ENCODE data around the gene LRRC17.
"Not testable (repeated sequence)": the region's sequence is repeated elsewhere in the genome, so short reads cannot be mapped to it uniquely, and the experiment has no call there.

LRRC17 gene

DNA sequence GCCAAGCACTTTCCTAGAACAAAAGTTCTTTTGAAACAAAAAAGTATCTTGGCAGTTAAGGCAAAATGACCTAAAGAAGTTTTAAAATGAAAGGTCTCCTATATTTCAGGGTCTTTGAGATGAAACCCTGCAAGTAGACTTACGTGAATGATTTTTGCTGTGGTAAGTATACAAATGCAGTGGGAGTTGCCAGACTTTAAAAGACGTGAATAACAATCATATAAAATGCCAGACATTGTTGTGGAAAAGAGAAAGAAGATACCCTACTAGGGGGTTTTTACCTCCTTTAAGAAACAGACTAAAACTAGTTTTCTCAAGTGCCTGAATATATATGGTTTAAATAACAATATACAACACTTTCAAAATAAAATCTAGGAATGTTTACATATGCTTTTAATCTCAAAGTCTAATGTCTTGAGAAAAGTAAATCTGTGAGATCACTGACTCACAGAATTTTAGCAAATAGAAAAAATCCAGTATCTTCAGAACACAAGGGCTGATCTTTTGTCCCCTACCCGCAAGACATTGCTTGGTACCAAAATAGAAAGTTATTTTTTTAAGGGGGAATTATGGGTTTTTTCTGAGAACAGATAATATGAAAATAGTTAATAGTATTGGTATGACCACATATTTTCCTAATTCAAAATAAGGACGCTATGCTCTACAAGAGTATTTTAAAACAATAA is 29.5 kb downstream of the LRRC17 start:
- no peak for DNase-seq (ENCODE audit: low spot score)

DNA sequence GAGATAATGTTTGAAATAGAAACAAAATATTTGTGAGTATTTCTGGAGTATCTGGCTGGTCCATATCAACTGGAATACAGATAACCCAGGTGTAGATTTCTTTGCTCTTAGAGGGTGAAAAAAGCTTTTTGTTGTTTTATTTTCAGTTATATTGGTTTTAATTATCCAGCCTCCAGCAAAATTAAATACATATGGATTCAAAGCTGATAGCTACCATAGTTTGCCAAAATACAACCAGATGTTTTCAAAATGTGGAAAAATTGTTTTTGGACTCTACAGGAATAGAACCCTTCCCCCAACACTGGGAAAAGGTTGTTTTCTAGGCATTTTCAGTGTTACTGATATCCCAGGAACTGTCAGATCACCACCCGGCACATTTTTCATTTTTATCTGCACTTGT is 30.1 kb downstream of the LRRC17 start:
- DNase-seq (ENCODE audit: low spot score) = no peak

DNA sequence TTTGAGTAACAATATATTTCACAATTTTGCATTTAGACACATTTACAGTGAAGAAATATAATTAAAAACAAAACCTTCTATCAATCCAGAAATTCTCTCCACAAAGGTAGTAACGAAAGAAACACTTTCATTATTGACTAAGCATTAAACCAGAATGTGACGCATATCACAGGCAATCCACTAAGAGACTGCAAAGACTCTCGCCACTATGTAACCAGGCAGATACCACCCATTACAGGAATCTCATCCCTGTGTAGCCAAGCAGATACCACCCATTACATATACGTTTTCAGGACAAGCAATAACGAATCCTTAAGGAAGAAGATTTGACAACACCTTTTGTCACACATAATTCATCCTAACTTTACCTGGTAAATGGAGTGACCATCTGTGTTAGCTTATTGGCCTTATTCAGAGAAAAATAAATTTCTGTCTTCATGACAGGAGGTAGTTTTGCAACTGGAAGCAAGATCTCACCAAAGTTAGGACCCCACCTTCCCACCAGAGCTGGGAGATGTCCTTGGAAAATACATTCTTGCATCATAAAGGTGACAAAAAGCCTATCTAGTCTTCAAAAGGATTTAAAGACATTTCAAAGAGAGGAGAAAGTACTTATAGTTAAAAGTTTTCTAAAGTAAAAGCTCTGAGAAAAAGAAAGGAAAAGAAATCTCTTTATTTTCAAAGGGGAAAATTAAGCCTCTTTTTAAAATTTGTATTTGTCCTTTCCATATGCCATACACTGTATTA is 30.8 kb downstream of the LRRC17 start:
- no peak for DNase-seq (ENCODE audit: low spot score)

DNA sequence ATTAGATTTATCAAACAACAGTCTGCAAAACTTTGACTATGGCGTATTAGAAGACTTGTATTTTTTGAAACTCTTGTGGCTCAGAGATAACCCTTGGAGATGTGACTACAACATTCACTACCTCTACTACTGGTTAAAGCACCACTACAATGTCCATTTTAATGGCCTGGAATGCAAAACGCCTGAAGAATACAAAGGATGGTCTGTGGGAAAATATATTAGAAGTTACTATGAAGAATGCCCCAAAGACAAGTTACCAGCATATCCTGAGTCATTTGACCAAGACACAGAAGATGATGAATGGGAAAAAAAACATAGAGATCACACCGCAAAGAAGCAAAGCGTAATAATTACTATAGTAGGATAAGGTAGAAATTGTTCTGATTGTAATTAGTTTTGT is 31.4 kb downstream of the LRRC17 start:
- no peak for DNase-seq (ENCODE audit: low spot score)

DNA sequence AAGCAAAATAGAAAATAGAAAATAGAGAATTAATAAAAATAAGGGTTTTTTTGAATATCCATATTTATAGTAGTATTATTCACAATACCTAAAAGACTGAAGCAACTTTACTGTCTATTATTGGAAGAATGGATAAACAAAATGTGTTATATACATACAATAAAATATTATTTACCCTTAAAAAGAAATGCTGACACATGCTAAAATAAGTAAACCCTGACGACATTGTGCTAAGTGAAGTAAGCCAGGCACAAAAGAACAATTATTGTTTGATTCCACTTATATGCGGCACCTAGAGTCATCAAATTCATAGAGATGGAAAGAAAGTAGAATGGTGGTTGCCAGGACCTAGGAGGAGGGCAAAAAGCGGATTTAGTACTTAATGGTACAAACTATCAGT is 39.0 kb downstream of the LRRC17 start:
- no peak for DNase-seq (ENCODE audit: low spot score)

DNA sequence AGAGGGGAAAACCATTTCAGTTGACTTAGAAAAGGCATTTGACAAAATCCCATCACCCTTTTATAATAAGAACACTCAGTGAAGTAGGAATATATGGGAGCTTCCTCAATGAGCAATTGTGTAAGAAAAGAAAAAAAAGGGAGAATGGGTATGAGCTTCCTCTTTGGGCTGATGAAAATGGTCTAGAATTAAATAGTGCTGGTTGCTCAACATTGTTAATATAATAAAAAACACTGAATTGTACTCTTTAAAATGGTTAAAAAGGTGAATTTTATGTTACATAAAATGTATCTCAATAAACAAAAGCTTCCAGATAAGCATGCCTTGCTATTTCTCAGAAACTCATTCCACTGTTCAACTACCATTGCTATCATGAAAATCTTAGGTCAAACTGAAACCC is 40.6 kb downstream of the LRRC17 start:
- no peak for DNase-seq (ENCODE audit: low spot score)

DNA sequence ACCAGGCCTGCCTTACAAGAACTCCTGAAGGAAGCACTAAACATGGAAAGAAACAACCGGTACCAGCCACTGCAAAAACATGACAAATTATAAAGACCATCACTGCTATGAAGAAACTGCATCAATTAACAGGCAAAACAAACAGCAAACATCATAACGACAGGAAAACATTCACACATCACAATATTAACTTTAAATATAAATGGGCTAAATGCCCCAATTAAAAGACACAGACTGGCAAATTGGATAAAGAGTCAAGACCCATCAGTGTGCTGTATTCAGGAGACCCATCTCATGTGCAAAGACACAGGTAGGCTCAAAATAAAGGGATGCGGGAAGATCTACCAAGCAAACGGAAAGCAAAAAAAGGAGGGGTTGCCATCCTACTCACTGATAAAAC is 41.6 kb downstream of the LRRC17 start:
- DNase-seq (ENCODE audit: low spot score) = not testable (repeated sequence)

DNA sequence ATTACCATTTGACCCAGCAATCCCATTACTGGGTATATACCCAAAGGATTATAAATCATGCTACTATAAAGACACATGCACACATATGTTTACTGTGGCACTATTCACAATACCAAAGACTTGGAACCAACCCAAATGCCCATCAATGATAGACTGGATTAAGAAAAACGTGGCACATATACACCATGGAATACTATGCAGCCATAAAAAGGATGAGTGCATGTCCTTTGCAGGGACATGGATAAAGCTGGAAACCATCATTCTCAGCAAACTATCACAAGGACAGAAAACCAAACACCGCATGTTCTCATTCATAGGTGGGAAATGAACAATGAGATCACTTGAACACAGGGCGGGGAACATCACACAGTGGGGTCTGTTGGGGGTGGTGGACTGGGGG is 45.2 kb downstream of the LRRC17 start:
- not testable (repeated sequence) for DNase-seq (ENCODE audit: low spot score)

DNA sequence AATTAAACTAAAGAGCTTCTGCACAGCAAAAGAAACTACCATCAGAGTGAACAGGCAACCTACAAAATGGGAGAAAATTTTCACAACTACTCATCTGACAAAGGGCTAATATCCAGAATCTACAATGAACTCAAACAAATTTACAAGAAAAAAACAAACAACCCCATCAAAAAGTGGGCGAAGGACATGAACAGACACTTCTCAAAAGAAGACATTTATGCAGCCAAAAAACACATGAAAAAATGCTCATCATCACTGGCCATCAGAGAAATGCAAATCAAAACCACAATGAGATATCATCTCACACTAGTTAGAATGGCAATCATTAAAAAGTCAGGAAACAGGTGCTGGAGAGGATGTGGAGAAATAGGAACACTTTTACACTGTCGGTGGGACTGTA is 49.2 kb downstream of the LRRC17 start:
- not testable (repeated sequence) for DNase-seq (ENCODE audit: low spot score)

DNA sequence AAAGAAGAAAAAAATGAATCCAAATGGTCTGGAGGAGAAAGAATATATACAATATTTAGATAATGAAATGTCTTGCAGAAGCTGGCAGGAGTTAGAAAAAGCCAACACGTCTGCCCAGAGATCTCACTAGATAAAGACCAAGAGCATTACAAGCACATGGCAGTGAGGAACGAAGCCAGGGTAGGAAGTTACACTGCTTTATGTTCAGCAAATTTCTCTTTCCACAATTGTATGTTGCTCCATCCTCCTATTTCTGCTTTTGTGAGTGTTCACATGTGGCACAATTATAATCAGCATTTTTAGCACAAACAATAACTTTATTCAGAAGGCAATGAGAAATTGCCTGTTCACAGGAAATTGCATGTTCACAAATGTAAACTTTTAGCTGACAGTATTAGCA is 53.7 kb downstream of the LRRC17 start:
- no peak for DNase-seq (ENCODE audit: low spot score)

DNA sequence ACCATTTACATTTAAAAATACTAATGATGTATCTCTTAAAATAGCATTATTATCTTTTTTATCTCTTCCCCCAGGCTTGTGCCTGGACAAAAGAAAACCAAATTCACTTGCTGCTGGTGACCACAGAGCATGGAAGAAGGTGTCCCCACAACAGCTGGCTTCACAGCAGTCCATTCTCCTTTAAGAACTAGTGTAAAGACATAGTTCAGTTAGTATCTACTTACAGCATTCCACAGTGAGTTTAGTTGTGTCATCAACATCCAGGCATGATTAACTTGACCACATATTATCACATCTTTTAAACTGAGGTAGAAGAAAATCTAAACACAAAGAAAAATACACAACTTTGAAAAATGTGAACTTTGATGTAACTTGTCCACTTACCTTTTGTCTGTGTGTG is 55.0 kb downstream of the LRRC17 start:
- peak; percentile 35 for DNase-seq (ENCODE audit: low spot score)

DNA sequence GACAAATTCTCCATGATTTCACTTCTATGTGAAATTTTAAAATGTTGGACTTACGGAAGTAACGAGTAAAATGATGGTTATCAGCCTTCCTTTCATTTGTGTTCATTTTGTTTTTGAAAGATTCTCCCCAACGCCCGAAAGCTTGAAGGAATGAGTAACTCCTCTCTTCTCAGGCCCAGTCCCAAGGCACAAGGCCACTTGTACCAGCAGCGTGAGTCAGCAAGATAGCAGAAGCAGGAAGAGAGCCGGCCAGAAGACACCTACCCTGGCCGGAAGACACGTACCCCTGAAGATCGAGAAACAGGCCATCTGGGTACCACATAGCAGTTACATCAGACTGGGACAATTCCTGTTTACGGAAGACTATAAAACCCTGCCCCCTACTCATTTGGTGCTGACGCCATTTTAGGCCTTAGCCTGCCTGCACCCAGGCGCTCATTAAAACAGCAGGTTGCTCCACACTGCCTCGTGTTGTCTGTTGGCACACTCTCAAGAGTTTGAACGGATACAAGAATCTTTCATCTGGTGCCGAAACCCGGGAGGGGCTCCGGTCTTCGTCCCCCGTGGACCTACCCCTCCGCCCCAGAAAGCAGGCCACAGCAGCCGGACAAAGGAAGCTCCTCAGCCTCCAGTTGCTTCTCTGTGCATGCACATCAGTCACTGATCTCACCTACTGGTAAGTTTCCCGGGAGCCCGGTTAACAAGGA is 60.4 kb downstream of the LRRC17 start:
- no peak for DNase-seq (ENCODE audit: low spot score)

DNA sequence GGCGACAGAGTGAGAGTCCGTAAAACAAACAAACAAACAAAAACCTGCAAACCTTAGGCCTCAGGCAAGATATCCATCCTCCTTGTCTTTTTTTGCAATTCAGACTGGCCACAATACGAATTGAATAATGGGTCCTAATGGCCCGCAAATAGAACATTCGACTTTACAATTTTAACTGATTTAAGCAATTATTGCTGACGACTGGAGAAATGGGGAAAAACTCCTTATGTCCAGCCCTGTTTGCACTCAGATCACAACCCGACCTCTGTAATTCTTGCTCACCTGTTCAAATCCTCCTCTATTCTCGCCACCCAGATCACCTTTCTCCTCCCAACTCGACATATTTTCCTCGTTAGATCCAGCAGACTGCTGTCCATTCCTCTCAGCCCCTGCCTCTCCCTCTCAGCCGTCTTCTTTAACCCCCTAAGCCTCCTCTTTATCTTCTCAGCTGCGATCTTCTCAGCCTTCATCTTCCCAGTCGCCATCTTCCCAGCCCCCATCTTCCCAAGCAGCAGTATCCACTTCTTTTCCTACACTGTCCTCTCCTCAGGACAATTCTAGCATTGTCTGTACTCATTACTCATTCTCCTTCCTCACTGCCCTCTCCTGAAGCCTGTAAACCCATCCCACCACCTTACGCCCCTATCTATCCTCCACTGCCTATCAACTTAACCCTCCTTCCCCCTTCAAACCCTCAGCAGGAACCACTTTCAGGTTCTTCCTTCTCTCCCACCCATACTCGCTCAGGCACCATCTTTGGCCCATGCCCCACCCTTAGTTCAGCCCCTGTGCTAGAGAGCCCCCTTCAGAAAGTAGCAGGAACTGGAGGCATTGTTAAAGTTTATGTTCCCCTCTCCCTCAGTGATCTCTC is 61.8 kb downstream of the LRRC17 start:
- DNase-seq (ENCODE audit: low spot score) = no peak

DNA sequence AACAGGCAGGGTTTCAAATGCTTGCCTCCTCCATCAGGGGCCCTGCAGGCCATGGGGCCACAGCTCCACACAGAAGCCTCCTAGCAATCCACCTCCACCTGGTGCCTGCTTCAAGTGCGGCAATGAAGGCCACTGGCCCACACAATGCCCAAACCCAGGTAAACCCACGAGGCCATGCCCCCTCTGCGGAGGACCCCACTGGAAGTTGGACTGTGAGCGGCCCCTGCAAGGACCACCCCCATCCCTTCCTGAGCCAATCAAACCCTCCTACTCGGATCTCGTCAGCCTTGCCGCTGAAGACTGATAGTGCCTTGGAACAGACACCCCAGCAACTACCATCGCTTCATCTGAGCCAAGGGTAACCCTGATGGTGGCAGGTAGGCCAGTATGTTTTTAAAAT is 63.1 kb downstream of the LRRC17 start:
- DNase-seq (ENCODE audit: low spot score) = no peak

DNA sequence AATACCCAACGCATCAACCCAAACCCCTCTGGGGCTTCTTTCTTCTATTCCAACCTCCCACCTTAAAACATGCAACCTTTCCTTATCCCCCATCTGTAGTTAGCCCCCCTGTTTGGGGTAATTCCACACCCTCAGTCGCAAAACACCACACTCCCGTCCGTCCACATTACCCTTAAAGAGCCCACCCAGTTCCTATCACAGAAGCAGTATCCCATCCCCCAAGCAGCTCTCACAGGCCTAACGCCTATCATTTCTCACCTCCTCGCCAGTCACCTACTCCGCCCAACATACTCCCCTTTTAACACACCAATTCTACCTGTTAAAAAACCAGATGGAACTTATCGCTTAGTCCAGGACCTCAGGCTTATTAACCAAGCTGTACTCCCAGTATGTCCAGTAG is 63.7 kb downstream of the LRRC17 start:
- DNase-seq (ENCODE audit: low spot score) = no peak

DNA sequence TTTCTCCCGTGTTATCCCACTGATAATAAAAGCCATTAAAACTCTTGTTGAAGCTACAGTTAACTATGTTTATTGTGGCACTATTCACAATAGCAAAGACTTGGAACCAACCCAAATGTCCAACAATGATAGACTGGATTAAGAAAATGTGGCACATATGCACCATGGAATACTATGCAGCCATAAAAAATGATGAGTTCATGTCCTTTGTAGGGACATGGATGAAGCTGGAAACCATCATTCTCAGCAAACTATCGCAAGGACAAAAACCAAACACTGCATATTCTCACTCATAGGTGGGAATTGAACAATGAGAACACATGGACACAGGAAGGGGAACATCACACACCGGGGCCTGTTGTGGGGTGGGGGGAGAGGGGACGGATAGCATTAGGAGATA is 64.8 kb downstream of the LRRC17 start:
- not testable (repeated sequence) for DNase-seq (ENCODE audit: low spot score)

DNA sequence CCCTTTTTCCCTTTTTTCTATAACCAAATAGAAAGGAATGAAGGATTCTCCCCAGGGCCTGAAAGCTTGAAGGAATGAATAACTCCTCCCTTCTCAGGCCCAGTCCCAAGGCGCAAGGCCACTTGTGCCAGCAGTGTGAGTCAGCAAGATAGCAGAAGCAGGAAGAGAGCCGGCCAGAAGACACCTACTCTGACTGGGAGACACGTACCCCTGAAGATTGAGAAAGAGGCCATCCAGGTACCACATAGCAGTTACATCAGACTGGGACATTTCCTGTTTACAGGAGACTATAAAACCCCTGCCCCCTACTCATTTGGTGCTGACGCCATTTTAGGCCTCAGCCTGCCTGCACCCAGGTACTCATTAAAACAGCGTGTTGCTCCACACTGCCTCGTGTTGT is 65.5 kb downstream of the LRRC17 start:
- peak; percentile 27 for DNase-seq (ENCODE audit: low spot score)

DNA sequence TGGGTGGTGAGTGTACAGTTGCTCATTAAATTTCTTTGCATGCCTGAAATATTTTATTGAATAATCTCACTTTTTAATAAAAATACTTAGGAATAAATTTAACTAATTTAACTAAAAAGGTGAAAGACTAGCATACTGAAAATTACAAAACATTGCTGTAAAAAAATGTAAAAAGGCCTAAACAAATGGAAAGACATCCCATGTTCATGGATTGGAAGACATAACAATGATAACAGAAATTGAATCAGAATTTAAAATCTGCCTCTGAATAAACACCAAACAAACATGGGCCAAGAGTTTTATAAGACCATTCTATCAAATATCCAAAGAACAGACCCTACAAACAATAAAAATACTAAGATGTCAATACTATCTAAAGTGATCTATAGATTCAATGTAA is 66.9 kb downstream of the LRRC17 start:
- DNase-seq (ENCODE audit: low spot score) = no peak

DNA sequence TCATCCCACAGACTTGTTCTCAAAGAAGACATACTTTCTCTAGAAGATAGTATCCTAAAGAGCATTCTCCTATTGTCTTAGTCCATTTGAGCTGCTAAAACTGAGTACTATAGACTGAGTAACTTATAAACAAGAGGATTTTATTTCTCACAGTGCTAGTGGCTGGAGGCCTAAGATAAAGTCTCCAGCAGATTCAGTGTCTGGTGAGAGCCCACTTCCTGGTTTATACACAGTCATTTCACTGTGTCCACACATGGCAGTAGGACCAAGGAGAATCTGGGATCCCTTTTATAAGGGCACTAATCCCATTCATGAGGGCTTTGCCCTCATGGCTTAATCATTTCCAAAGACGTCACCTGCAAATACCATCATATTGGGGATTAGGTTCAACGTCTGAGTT is 68.7 kb downstream of the LRRC17 start:
- DNase-seq (ENCODE audit: low spot score) = no peak

DNA sequence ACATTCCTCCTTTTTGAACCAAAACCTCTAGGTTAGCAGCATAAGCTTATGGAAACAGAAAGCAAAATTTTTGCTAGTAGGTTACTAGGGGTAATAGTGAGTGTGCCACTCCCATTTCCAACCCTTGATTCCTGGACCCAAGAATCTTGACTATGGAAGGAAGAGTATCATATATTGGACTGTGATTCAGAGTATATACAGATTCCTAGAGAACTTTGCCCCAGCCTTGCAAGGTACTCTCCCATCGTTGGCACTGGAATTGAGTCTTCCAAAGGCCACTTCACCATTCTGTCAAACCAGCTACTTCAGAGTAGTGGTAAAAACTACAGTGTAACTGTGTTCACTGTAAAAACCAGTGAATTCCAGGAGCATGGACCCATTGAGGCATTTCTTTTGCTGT is 69.4 kb downstream of the LRRC17 start:
- DNase-seq (ENCODE audit: low spot score) = no peak

DNA sequence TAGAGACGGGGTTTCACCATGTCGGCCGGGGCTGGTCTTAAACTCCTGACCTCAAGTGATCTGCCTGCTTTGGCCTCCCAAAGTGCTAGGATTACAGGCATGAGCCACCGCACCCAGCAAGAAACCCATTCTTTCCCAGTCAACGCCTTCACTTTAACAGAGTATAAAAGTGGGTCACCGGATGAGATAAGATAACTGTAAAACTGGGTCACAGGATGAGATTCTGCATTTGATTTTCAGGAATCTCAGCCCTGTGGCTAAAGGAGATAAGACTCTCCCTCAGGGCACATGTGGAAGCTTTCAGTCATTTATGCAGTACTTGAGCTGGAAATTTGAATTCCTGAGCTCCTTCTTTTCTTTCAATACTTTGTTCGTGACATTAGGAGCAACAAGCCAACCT is 70.8 kb downstream of the LRRC17 start:
- no peak for DNase-seq (ENCODE audit: low spot score)

DNA sequence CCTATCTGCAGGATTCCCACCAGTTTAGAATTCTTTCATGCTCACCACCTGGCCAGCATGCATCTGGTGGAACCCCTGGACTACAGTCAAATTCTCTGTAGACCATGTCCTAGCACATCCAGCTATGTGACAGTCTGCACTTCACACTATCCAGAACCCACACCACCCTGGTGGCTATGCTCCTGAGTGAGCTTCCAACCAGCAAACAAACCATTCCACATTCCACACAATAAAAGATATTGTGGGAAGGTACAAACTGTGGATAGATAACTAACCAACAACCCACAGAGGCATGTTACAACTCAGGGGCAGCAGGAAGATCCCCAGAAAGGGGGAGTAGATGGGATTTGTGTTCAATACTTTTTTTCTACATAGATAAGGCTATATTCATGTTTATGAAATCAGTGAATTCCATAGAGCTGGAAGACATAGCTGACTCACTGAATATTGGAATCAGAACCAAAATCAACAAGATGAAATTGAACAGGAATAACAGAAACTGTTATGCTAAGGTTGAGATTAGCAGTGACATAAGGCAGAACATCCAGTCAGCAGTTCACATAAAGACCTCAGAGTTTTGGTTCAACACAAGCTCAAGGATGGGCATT is 72.5 kb downstream of the LRRC17 start:
- no peak for DNase-seq (ENCODE audit: low spot score)

All from AG20443 (cell line).